DOHH2 (cell line): ENCODE results near the gene YIPF6.

Experiments
- CTCF ChIP-seq: fragments of 200-600 bp; sonication (generic); IDR thresholded peaks from one replicate; pipeline ENCODE4 v1.5.1; 2014; ENCODE audit warnings: antibody characterized with exemption, mild to moderate bottlenecking, low read depth, low read length; ENCODE audit not compliant: poor library complexity, severe bottlenecking
- EZH2phosphoT487 ChIP-seq: fragments of 200-600 bp; sonication (generic); IDR thresholded peaks from 2 replicates; pipeline ENCODE4 v1.6.1; 2017; ENCODE audit warnings: borderline replicate concordance, mild to moderate bottlenecking, antibody characterized with exemption, low read length, moderate library complexity, mixed read lengths

GRCh38 chrX:68464796-68465195, 34.1 kb upstream of the YIPF6 start:
- TF ChIP-seq CTCF = no peak
- TF ChIP-seq EZH2phosphoT487 = no peak
